ENCODE data around the gene KAT6B. TPM values are rescaled to one million over a fixed set of nuclear protein-coding genes. Genes with fewer than 3 reads are reported as not detected.
"Not testable (repeated sequence)": the region's sequence is repeated elsewhere in the genome, so short reads cannot be mapped to it uniquely, and the experiment has no call there.

Gene KAT6B
- total RNA-seq, 2 donors from 2014 or later: 19.4 to 27.1 TPM

DNA sequence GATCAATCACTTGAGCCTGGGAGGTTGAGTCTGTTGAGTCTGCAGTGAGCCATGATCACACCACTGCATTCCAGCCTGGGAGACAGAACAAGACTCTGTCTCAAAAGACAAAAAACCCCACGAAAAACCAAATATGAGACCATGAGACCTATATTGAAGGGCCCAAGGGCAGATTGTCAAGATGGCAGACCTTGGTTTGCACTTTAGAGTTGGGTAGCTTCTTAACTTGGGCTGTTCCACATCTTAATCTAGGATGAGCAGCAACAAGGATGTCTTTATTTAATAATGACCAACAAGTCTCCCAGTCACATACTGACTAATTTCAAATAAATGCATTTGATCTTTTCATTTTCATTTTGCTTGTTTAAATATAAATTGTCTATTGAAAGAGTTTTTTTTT lies 43.8 kb downstream of the KAT6B start:
- no peaks in the 10 kb centered on the region for H3K36me3 Mint-ChIP-seq
- ATAC-seq: no peak
- no peak for DNase-seq (ENCODE audit: low spot score in 2 of 2)

DNA sequence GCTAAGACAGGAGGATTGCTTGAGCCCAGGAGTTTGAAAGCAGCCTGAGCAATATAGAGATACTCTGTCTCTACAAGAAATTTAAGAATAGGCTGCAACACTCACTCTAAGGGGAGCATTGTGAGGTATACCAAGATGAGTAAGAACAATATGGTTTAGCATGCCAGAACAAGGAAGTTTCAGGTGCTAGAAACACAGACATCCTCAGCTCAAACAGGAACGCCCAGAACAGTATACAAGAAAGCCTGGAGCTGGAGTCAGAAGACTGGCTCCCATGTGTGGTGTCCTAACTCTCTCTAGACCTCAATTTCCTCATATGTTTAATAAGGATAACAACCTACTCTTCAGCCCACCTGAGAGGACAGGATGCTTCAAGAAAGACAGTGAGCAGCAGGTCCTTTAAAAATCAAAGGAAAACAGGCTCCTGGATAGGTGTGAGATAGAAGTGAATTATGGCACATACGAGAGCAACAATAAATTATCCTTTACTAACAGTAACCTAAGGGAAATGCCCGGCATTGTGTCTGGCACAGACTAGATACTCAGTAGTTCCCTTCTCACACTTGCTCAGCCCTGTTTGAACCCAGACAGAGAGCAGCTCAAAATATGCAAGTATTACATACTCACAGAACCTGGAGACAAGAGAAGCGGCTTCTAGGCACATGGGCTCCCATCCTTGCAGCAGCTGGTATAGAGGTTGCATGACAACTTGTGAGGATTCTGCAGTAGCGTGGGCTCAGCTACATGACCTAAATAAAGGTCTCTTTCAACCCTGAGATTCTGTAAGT lies 45.4 kb downstream of the KAT6B start:
- H3K9me3 Mint-ChIP-seq: no peaks in the 10 kb centered on the region
- ATAC-seq (peak; percentile 93 to 95), DNase-seq (ENCODE audit: low spot score in 2 of 2) (peak in 1 of 2 donors; percentile 22)
- H3K27ac Mint-ChIP-seq: peak overlapping the region; percentile 63 to 87
- no peaks in the 10 kb centered on the region for H3K36me3 Mint-ChIP-seq

More for the DNA sequence above, 43.8 kb downstream of the KAT6B start:
- no peak overlapping the region for H3K27ac Mint-ChIP-seq
- H3K9me3 Mint-ChIP-seq: no peaks in the 10 kb centered on the region

DNA sequence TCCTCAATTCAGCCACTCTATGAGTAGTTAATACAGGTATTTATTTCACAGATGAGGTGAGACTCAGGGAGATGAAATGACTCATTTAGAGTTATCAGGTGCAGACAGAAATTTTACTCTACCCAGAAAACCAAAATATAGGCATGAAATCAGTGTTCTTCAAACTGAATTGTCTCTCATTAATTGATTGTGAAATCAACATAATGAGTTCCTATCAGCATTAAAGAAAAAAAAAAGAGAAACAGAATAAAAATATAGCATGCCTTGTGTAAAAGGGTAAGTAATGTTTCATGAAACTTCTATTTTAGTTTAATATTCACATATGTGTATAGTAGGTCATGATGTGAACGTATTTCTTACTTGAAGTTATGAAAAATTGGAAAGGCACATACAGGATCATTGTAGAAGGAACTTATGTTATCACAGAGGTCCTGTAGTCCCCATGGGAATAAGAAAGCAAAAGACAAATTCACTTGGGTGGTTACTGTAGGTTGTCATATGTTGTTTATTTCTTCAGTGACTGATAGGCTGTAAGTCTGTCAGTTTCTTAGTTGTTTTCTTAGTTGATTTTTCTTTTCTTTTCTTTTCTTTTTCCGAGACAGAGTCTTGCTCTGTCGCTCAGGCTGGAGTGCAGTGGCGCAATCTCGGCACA lies 47.5 kb downstream of the KAT6B start:
- no peak for DNase-seq (ENCODE audit: low spot score in 2 of 2)
- Mint-ChIP-seq H3K36me3 (no peaks in the 10 kb centered on the region), H3K27ac (no peak overlapping the region), H3K9me3 (no peaks in the 10 kb centered on the region)
- ATAC-seq: no peak

DNA sequence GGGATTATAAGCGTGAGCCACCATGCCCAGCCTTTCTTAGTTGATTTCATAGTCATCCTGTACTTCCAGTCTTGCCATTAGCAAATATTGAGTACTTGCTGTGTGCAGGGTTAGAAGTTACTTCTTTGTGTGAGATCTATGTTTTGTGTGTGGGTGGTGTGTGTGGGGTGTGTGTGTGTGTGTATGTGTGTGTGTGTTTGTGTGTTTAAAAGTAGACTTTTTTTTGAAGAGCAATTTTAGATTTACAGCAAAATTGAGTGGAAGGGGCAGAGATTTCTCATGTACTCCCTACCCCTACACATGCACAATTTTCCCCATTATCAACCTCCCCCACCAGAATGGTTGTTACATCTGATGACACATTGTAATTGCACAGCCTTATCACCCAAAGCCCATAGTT lies 48.2 kb downstream of the KAT6B start:
- Mint-ChIP-seq H3K27ac (no peak overlapping the region), H3K36me3 (no peaks in the 10 kb centered on the region), H3K9me3 (no peaks in the 10 kb centered on the region)
- ATAC-seq (no peak), DNase-seq (ENCODE audit: low spot score in 2 of 2) (no peak)

DNA sequence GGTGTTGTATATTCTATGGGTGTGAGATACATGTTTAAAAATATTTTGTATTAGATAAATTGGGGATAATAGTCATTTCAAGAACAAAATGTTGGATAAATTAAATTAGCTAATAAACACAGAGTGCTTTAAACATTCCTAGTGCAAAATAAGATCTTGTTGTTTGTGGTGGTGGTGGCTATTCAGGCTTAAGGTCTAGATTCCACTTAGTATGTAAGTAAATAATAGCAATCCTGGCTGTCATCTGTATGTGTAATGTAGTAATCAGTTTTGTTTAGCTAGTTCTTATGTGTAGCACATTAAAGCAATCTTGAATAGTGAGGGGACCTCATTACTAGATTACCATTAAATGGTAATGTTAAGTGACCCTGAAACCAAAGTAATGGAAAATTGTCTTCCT lies 48.7 kb downstream of the KAT6B start:
- no peak overlapping the region for H3K27ac Mint-ChIP-seq
- no peak for ATAC-seq

DNA sequence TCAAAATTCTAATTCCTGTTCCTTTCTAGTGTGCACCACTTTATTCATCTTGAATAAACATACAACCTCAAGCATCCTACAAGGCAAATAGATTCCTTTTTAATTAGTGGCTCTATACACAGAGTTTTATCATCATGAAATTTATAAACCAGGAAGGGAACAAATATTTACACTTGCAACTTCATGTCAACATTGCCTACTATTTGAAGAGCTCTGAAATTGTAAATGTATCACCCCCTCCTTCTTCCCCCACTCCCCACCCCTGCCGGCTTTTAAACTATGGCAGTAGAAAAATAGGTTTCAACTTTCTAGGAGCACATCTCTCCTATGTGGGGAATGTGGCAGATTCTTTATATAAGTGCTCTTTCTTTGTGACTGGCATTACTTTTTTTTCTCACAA lies 49.6 kb downstream of the KAT6B start:
- H3K27ac Mint-ChIP-seq: no peak overlapping the region
- H3K9me3 Mint-ChIP-seq: no peaks in the 10 kb centered on the region
- ATAC-seq: no peak
- no peaks in the 10 kb centered on the region for H3K36me3 Mint-ChIP-seq
- DNase-seq (ENCODE audit: low spot score in 2 of 2): no peak

More for the DNA sequence above, 48.7 kb downstream of the KAT6B start:
- Mint-ChIP-seq H3K9me3 (no peaks in the 10 kb centered on the region), H3K36me3 (no peaks in the 10 kb centered on the region)
- DNase-seq (ENCODE audit: low spot score in 2 of 2): no peak

DNA sequence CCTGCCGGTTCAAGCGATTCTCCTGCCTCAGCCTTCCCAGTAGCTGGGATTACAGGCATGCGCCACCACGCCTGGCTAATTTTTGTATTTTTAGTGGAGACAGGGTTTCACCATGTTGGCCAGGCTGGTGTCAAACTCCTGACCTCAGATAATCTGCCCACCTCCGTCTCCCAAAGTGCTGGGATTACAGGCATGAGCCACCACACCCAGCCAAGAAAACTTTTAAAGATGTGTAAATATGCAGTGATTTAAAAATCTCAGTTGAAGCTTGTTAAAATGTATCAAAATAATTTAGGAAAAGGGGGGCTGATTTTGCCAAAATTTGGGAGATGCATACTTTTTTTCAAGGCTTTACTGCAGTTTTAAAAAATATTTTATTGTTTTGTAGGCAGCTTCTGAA lies 50.7 kb downstream of the KAT6B start:
- H3K9me3 Mint-ChIP-seq; H3K36me3 Mint-ChIP-seq; DNase-seq (ENCODE audit: low spot score in 2 of 2); ATAC-seq; H3K27ac Mint-ChIP-seq: not testable (repeated sequence)

DNA sequence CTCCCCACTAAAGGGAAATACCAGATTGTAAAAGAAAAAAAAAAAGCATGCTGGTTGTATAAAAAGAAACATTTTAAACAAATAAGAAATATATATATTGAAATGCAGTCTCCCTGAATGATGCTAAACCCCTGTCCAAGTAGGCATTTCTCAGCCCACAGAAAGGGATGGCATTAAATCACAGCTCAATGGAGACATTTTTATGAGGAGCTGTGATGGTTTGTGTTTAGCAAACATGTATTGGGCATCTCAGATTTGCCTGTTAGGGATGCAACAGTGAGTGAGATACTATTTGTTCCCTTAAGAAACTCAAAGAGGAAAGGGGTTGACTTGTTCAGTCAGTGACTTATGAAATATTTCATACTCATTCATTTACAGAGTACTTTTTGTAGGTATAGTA lies 51.5 kb downstream of the KAT6B start:
- no peaks in the 10 kb centered on the region for H3K36me3 Mint-ChIP-seq
- peaks cover 0 to 4% of the 10 kb centered on the region in 2 donors for H3K9me3 Mint-ChIP-seq
- no peak overlapping the region for H3K27ac Mint-ChIP-seq
- ATAC-seq (no peak), DNase-seq (ENCODE audit: low spot score in 2 of 2) (no peak)

DNA sequence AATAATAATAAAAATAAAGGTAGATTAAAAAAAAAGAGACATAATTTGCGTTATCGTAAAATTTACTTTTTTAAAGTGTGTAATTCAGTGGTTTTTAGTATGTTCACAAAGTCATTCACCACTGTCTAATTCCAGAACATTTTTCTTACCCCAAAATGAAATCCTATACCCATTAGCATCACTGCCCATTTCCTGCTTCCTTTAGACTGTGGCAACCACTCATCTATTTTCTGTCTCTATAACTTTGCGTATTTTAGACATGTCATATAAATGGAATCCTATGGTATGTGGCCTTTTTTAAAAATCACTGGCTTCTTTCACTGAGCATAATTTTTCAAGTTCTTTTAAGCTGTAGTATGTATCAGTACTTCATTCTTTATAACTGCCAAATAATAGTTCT lies 53.6 kb downstream of the KAT6B start:
- ATAC-seq: no peak
- no peak for DNase-seq (ENCODE audit: low spot score in 2 of 2)
- no peak overlapping the region for H3K27ac Mint-ChIP-seq
- no peaks in the 10 kb centered on the region for H3K36me3 Mint-ChIP-seq
- peaks cover 0 to 4% of the 10 kb centered on the region in 2 donors for H3K9me3 Mint-ChIP-seq

DNA sequence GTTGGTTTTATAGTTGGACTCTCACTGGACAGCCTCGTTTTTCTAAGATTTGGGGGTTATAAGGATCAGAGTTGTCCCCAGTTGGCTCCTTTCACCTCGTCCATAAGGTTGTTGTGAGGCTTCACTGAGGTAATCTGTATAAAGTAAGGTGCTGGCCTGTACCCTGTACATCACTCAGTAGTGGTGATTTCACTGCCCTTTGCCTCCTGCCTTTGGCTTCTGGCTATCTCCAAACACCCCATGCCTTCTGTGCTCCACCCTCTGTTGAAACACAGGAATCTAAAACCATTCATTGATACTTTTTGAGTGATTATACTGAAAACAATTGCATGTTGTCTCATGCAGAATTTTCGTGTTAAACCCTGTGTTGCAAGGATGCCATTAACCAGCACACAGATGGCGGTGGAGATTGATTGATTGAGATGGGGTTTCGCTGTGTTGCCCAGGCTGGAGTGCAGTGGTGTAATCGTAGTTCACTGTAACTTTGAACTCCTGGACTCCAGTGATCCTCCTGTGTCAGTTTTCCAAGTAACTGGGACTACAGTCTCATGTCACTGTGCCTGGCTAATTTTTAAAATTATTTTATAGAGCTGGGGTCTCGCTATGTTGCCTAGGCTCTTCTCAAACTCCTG lies 55.0 kb downstream of the KAT6B start:
- Mint-ChIP-seq H3K9me3 (peaks cover 0 to 4% of the 10 kb centered on the region in 2 donors), H3K27ac (no peak overlapping the region), H3K36me3 (no peaks in the 10 kb centered on the region)
- DNase-seq (ENCODE audit: low spot score in 2 of 2) (no peak), ATAC-seq (no peak)

DNA sequence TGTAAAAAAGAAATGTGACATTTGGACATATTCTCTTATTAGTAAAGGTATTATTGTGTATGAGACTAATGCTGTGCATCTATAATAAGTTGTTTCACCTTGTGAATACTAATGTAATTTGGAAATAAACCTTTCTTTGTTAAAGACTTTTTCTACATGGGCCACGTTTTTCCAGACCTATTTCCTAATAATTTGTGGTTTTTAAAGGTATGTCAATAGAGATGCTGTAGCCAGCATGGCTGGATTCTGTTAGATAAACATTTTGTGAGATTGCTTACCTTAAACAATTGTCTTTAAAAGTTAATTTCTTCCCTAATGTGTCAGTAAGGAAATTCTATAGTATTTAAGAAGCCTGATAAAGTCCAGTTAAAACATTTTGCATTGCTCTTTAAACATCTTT lies 56.0 kb downstream of the KAT6B start:
- ATAC-seq (no peak), DNase-seq (ENCODE audit: low spot score in 2 of 2) (no peak)
- no peak overlapping the region for H3K27ac Mint-ChIP-seq

DNA sequence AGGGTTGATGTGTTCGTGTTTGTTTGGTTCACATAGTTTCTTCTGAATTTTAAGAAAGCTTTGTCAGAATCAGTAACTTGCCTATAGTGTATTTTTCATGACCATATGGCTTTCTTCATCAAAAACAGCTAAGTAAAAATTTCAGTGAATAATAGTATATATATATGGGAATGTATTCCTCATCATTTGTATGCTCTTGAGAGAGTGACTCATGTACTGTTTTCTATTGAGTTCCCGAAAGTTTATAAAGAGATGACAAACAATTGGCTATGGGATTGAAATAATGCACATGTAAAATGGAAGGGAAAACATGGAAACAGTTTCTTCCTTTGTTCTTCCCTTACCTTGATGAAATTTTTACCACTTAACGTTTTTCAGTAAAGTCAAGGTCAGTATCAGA lies 56.4 kb downstream of the KAT6B start:
- no peak for DNase-seq (ENCODE audit: low spot score in 2 of 2)
- H3K9me3 Mint-ChIP-seq: peaks cover 0 to 4% of the 10 kb centered on the region in 2 donors
- no peak overlapping the region for H3K27ac Mint-ChIP-seq
- no peaks in the 10 kb centered on the region for H3K36me3 Mint-ChIP-seq
- ATAC-seq: no peak

More for the DNA sequence above, 56.0 kb downstream of the KAT6B start:
- H3K36me3 Mint-ChIP-seq: no peaks in the 10 kb centered on the region
- H3K9me3 Mint-ChIP-seq: peaks cover 0 to 4% of the 10 kb centered on the region in 2 donors

DNA sequence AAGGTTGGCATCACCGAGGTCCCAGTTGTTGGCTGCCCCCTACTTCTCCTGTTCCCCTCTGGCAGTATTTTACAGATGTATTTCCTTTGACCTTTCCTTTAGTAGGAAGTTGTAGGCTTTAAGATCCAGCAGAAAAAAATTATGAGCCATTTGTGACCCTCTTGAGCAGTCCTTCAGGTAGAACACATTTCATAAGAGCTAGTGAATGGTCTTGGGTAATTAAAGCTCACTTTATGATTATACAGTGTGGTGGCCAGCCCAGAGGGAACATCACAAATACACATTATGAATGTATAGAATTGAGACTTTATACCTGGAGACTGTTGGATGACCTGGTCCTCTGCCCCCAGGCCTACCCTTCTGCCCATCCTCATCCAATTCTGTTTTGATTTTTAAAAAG lies 57.0 kb downstream of the KAT6B start:
- Mint-ChIP-seq H3K27ac (no peak overlapping the region), H3K36me3 (no peaks in the 10 kb centered on the region), H3K9me3 (peaks cover 0 to 4% of the 10 kb centered on the region in 2 donors)
- no peak for ATAC-seq
- no peak for DNase-seq (ENCODE audit: low spot score in 2 of 2)

DNA sequence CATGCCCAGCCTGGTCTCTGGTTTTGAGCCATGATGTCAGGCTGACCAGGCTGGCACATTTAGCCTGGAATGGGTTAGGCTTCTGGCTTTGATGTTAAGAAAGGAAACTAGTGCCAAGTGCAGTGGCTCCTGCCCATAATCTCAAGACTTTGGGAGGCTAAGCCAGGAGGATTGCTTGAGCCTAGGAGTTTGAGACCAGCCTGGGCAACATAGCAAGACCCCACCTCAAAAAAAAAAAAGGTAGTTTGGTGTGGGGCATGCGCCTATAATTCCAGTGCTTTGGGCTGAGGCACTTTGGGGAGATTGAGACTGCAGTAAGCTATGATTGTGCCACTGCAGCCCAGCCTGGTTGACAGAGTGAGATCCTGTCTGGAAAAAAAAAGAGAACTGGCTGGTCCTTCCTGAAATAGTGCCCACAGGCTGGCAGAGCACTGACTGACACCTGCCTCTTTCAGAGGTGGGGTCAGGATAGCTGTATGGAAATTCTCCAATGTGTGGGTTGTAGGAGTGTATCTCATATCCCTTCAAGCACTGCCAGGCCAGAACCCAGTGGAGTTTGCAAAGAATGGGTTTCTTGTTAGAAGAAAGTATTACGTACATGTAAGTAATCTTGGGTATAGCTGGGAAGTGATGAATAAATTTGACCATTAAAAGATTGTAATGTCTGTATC lies 61.3 kb downstream of the KAT6B start:
- DNase-seq (ENCODE audit: low spot score in 2 of 2): no peak
- Mint-ChIP-seq H3K27ac (no peak overlapping the region), H3K36me3 (no peaks in the 10 kb centered on the region), H3K9me3 (no peaks in the 10 kb centered on the region)
- no peak for ATAC-seq

DNA sequence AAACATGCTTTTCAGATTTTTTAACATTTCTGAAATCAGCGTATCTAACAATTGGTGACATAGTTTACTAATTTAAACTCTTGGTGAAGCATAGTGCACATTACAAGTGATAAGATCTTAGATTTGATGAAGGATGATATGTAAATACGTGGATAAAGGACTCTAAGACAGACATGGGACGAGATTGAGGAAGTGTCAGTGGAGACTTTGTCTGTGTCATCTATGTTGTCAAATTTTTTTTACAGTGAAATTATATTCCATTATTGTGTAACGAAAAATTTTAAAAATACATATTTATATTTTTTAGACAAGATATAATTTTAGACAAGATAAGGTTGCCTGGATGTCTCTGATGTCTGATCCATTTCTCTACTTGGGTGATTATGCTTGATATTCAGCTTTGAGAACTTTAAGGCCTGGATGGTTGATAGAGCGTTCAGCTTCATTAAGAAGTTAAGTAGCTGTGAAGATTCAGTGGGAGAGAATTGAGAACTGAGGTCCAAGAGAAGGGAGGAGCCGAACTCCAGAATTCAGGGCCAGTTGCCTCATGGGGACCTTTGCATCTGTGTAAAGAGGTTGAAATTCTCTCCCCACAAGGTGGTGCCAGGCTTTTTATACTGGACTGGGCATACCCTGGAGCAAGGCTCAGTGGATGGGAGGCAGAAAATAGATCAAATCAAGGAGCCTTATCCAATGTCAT lies 62.7 kb downstream of the KAT6B start:
- no peaks in the 10 kb centered on the region for H3K36me3 Mint-ChIP-seq
- ATAC-seq: no peak
- DNase-seq (ENCODE audit: low spot score in 2 of 2): no peak
- H3K27ac Mint-ChIP-seq: peak overlapping the region; percentile 55 to 81
- H3K9me3 Mint-ChIP-seq: no peaks in the 10 kb centered on the region

DNA sequence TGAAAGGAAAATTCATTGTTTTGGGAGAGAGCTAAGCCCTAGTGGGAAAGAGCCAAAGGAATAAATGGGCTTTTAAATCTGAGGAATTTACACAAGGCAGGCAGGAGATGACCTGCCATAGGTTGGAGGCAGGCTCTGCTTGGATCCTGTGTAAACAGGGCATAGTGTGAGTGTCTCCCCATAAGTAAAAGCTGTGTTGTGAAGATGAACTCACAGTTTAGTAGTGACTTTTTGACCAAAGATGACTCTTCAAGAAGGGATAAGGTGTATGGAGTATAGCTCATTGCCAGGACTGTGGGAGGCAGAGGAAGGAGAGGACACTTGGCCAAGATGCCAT lies 63.2 kb downstream of the KAT6B start:
- DNase-seq (ENCODE audit: low spot score in 2 of 2) (no peak), ATAC-seq (no peak)
- Mint-ChIP-seq H3K27ac (peak overlapping the region; percentile 55 to 81), H3K36me3 (no peaks in the 10 kb centered on the region), H3K9me3 (no peaks in the 10 kb centered on the region)

DNA sequence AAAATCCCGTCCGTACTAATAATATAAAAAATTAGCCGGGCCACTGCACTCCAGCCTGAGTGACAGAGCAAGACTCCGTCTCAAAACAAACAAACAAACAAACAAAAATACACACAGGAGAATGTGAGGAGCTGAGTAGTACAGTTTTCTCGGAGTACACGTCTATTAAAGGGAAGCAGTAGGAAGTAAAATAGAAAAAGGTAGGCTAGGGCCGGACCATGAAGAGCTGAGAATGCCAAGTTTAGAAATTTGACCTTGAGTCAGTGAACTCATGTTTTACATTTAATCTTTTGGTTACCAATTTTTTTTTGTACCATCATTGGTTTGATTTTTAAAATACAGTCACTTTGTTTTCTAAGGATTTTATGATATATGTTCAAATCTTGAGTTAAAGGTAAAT lies 64.1 kb downstream of the KAT6B start:
- H3K27ac Mint-ChIP-seq: peak overlapping the region in 1 of 2 donors; percentile 55
- DNase-seq (ENCODE audit: low spot score in 2 of 2) (no peak), ATAC-seq (no peak)
- peaks cover 0 to 1% of the 10 kb centered on the region in 2 donors for H3K36me3 Mint-ChIP-seq
- H3K9me3 Mint-ChIP-seq: no peaks in the 10 kb centered on the region
